GM18858 (cell line): ENCODE data around the gene CDC42BPB.

Source experiments
- ATAC-seq: cut with Tn5 transposase; IDR thresholded peaks from one replicate; pipeline ENCODE4 v1.9.1; 2021; ENCODE audit not compliant: unreplicated experiment

CDC42BPB gene

GRCh38 chr14:102949801-102950451 is 107.4 kb downstream of the CDC42BPB start:
- no peak for ATAC-seq

- ATAC-seq = no peak
Observed at GRCh38 chr14:102949062-102949800, 108.1 kb downstream of the CDC42BPB start.

GRCh38 chr14:102948698-102949061 is 108.7 kb downstream of the CDC42BPB start:
- ATAC-seq = no peak

- no peak for ATAC-seq
Observed at GRCh38 chr14:102947321-102948103, 109.8 kb downstream of the CDC42BPB start.

GRCh38 chr14:102945346-102946130 is 111.8 kb downstream of the CDC42BPB start:
- no peak for ATAC-seq

DNA sequence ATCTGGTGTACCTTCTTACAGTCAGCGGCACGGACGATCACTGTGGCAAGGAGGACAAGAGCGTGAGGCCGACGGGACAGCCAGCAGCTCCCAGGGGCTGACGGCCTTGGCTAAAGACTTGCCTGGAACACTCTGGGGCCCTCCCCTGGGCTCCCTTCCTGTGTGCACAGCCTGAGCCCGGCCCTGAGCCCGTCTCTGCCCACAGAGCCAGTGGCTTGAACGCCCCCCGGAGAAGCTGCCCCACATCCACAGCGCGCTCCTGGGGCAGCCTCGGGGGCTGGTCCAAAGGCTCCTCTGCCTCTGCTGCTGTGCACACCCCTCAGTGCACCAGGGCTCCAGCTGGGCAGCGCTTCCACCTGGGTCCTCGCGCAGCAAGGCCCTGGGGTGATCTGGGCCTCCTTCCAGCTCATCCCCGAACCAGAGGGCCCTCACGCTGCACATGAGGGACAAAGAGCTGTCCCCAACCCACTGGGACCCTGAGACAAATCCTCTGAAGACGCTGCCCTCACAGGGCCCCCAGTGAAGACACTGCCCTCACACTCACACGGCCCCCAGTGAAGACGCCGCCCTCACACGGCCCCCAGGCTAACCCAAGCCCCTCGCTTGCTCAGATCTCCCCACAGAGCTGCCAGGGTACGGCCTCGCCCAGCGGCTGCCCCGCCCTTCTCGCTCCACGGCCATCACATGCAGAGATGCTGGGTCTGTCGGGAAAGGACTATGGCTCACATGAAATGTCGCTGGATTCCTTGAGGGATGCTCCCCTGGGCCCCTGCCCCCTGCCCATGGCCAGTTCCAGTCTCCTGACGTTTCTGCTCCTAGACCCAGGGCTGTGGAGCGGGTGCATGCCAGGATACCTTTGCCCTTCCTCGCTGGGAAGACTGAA is 112.7 kb downstream of the CDC42BPB start:
- ATAC-seq = no peak

DNA sequence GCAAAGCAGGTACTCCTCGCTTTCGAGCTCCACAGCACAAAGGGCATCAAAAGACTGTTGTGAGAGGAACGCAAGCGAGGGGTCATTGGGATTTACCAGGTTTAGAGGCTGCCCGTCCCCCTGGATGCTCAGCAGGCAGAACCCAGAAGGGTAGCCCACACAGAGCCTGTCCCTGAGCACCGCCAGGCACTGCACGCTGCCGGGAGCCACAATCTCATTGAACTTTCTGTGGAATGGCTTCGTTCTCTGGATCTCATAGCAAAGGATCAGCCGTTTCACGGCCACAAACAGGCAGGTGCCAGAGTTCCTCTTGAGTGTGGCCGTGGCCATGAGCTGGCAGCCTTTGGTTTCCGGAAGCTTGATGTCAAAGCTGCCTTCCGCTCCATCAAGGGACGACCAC is 113.4 kb downstream of the CDC42BPB start:
- no peak for ATAC-seq

GRCh38 chr14:102943454-102943853 is 113.9 kb downstream of the CDC42BPB start:
- ATAC-seq = no peak

DNA sequence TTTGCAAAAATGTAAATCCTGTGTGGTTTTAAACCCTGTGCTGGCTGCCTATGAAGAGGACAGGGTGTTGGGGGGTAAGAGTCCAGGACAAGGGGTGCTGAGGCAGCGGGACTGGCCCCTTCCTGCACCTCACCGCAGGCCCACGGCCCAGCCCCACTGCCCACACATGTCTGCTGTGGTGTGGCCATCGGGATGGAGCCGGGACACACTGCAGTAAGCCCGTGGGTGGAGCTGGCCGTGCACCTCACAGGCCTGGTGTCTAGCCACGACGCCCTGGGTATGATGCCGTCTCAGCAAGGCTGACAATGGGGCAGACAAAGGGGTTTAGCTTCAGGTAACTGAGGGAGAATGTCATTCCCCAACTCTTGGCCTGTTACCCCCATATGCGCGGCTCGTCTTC is 115.3 kb downstream of the CDC42BPB start:
- ATAC-seq = no peak

- ATAC-seq = no peak
Observed at GRCh38 chr14:102941419-102942011, 115.8 kb downstream of the CDC42BPB start.

- no peak for ATAC-seq
Observed at GRCh38 chr14:102940729-102941362, 116.5 kb downstream of the CDC42BPB start.

GRCh38 chr14:102939820-102940561 is 117.4 kb downstream of the CDC42BPB start:
- ATAC-seq = no peak

GRCh38 chr14:102939329-102939728 is 118.0 kb downstream of the CDC42BPB start:
- no peak for ATAC-seq

DNA sequence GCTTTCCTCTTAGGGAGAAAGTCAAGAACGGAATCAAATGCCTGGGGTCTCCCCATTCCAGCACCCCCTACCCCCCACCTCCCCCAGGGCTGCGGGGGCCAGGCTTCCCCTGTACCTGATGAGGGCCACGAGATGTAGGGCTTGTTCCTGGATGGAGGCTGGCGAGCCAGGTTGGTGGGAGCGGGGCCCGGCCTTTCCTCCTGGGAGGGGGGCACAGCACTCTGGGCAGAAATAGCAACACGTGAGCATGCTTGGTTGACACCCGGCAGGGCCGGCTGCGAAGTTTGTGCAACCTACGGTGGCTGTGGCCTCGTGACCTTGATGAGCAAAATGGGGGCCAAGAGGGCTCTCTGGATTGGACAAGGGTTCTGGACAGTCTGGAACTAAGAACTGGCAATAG is 119.2 kb downstream of the CDC42BPB start:
- no peak for ATAC-seq

GRCh38 chr14:102937331-102938175 is 119.8 kb downstream of the CDC42BPB start:
- ATAC-seq = no peak

GRCh38 chr14:102935756-102936155 is 121.6 kb downstream of the CDC42BPB start:
- ATAC-seq = no peak

- no peak for ATAC-seq
Observed at GRCh38 chr14:102933618-102934231, 123.6 kb downstream of the CDC42BPB start.
